ENCODE data around the gene STK32C. TPM values are rescaled to one million over a fixed set of nuclear protein-coding genes. Genes with fewer than 3 reads are reported as not detected.

The STK32C gene
- total RNA-seq, 3 donors from 2014 or later = 5.6 to 12.8 (median 11.7) TPM

DNA sequence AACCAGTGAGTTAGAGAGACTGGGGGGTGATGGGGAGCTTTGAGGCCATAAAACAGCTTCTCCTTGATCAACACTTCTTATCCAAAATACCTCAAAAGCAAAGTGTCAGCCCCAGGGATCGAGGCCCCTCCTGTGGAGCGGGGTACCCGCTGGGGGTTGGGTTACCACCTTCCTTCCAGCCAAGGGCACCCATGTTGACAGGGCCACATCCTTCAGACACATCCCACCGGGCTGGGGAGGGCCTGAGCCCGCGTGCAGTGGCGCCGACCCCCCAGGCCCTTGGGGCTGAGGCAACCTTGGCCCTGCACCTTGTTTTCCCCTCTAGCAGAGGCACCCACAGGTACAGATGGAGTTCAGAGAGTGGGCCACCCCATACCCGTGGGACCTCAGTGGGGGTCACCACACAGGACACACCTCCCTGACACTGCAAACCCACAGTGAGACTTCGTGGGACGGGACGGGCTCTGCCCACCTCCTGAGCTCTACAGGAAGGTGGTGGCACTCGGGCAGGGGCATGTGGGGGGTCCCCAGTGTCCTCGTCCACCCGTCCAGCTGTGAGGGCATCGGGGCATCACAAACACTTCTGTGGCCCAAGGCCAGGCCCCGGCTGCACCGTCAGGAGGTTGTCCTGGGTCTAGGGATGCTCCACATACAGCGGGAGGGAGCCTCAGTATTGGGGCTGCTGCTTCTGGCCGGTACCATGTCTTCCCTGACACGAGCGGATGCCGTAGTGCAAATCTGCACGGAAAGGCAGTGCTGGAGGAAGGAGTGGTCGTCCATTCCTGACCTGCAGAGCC, 110.3 kb downstream of the STK32C start:
- Histone ChIP-seq H3K9me3 (no peaks in the 10 kb centered on the region), H3K27ac (no peak overlapping the region), H3K4me1 (no peaks in the 10 kb centered on the region), H3K4me3 (no peak overlapping the region), H3K36me3 (no peaks in the 10 kb centered on the region), H3K27me3 (peaks cover 0 to 2% of the 10 kb centered on the region in 2 donors)
- TF ChIP-seq, protein P1, sequence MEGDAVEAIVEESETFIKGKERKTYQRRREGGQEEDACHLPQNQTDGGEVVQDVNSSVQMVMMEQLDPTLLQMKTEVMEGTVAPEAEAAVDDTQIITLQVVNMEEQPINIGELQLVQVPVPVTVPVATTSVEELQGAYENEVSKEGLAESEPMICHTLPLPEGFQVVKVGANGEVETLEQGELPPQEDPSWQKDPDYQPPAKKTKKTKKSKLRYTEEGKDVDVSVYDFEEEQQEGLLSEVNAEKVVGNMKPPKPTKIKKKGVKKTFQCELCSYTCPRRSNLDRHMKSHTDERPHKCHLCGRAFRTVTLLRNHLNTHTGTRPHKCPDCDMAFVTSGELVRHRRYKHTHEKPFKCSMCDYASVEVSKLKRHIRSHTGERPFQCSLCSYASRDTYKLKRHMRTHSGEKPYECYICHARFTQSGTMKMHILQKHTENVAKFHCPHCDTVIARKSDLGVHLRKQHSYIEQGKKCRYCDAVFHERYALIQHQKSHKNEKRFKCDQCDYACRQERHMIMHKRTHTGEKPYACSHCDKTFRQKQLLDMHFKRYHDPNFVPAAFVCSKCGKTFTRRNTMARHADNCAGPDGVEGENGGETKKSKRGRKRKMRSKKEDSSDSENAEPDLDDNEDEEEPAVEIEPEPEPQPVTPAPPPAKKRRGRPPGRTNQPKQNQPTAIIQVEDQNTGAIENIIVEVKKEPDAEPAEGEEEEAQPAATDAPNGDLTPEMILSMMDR (IDR thresholded peaks at IDR 0.05) = no peak
- TF ChIP-seq POLR2AphosphoS5 (IDR thresholded peaks at IDR 0.05) (no peak), POLR2A (IDR thresholded peaks at IDR 0.05) (no peak)
- intact Hi-C loops (cut with DNase I; ENCODE audit: low total_unique reads) = no loop called here
- DNase-seq (ENCODE audit: low spot score in 2 of 2) = no peak

DNA sequence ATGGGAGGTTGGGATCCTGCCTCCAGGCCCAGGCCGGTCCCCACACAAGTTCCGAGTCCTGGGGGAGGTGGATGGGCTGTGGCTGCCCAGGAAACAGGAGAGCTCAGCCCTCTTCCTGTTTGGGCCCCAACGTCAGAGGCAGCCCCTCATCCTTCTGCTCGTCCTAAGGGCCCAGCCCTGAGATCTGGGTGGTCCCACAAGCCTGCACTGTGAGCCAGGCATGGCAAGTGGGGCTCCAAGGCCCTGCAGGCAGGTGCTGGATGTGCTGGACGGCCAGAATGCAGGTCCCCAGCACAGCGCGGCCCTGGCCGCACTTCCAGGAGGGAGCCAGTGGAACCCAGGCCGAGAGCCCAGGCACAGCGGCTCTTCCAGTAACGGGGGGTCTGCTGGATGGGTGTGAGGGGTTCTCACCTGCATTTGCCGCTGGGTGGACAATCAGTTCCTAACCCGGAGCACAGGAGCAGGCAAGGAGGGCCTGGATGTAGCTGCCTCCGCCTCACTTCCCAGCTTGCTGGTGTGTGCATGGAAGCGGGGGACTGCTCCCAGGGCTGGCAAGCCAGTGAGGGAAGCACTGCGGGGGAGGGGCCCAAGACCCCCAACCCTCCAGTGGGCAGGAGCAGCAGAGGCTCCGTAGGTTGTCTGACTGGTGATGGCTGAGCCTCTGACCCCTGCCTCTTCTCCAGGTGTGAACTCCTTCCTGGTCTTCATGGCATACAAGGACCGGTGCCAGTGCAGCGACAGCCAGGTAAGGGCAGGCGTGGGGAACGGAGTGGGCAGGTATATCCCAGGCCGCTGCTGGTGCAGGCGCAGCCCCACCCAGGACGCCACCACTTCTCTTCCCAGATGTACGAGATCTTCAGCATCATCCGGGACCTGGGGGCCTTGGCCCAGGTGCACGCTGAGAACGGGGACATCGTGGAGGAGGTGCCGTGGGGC, 111.3 kb downstream of the STK32C start:
- Histone ChIP-seq H3K36me3 (no peaks in the 10 kb centered on the region), H3K27me3 (peaks cover 0 to 2% of the 10 kb centered on the region in 2 donors), H3K4me3 (no peak overlapping the region), H3K9me3 (no peaks in the 10 kb centered on the region), H3K4me1 (no peaks in the 10 kb centered on the region), H3K27ac (no peak overlapping the region)
- TF ChIP-seq POLR2A (IDR thresholded peaks at IDR 0.05) (no peak), POLR2AphosphoS5 (IDR thresholded peaks at IDR 0.05) (no peak)
- TF ChIP-seq, protein P1 (IDR thresholded peaks at IDR 0.05) = no peak
- intact Hi-C loops (cut with DNase I; ENCODE audit: low total_unique reads) = no loop called here
- no peak for DNase-seq (ENCODE audit: low spot score in 2 of 2)

DNA sequence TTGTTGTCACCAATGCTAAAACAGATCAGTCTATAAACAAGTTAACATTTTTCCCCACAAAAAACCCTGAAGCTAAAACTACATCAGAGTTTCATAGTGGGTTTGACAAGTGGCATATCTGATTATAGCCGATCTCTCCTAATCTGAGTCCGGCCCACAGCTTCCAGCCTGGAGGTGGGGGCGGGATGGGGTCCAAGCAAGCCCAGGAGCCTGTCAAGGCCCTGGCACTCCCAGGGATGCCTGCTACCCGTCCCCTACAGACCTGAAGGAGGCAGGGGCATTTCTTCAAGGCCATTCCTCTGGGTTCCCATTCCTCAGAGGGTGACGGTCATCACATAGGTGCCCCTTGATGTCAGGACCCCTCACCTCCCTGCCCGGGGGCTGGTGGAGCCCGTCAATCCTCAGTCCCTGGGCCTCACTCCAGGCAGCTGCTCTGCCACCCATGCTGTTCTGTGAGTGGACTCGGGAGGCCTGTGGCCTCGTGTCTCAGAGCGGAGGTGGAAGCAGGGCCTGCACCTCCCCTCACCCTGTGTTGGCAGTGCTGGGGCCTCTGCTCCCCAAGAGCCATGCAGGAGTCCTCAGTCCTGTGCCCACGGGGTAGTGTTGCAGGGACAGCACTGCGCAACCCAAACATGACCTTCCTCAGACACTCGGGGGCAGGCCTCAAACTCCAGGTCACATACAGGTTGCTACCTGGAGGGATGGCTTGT, 112.2 kb downstream of the STK32C start:
- Histone ChIP-seq H3K36me3 (no peaks in the 10 kb centered on the region), H3K9me3 (no peaks in the 10 kb centered on the region), H3K27me3 (peaks cover 0 to 2% of the 10 kb centered on the region in 2 donors), H3K27ac (no peak overlapping the region), H3K4me3 (no peak overlapping the region), H3K4me1 (no peaks in the 10 kb centered on the region)
- no peak for TF ChIP-seq POLR2AphosphoS5 (IDR thresholded peaks at IDR 0.05)
- TF ChIP-seq, protein P1 (IDR thresholded peaks at IDR 0.05) = no peak
- TF ChIP-seq POLR2A (IDR thresholded peaks at IDR 0.05) = no peak
- intact Hi-C loops (cut with DNase I; ENCODE audit: low total_unique reads) = no loop called here
- DNase-seq (ENCODE audit: low spot score in 2 of 2) = no peak

DNA sequence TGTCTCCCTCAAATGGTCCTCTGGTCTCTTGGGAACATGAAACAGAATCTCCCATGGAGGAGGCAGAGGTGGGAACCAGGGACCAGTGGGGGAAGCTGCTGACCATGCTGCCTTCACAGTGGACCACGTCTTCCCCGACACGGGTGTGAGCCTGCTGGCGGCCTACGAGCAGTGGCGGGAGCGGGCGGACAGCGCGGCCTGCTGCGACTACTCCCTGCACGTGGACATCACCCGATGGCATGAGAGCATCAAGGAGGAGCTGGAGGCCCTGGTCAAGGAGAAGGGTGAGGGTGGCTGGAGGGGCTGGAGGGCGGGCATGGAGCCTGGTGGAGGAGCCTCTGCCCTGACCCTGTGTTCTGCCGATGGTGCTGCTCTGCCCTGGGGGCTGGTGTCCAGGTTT, 113.0 kb downstream of the STK32C start:
- no peak for DNase-seq (ENCODE audit: low spot score in 2 of 2)
- intact Hi-C loops (cut with DNase I; ENCODE audit: low total_unique reads) = no loop called here

More for the DNA sequence above, 113.0 kb downstream of the STK32C start:
- Histone ChIP-seq H3K4me3 (no peak overlapping the region), H3K27ac (no peak overlapping the region), H3K9me3 (no peaks in the 10 kb centered on the region), H3K27me3 (peaks cover 0 to 2% of the 10 kb centered on the region in 2 donors), H3K36me3 (no peaks in the 10 kb centered on the region), H3K4me1 (no peaks in the 10 kb centered on the region)
- TF ChIP-seq, protein P1 (IDR thresholded peaks at IDR 0.05) = no peak
- TF ChIP-seq POLR2AphosphoS5 (IDR thresholded peaks at IDR 0.05) (no peak), POLR2A (IDR thresholded peaks at IDR 0.05) (no peak)

All from breast epithelium (tissue), 4 donors.